HG03575 (cell line): ENCODE data around the gene CCPG1.
"Not testable (repeated sequence)": the region's sequence is repeated elsewhere in the genome, so short reads cannot be mapped to it uniquely, and the experiment has no call there.

Experiments used
- ATAC-seq: cut with Tn5 transposase; IDR thresholded peaks from one replicate; pipeline ENCODE4 v1.9.1; 2021; ENCODE audit not compliant: unreplicated experiment, insufficient number of reproducible peaks, low FRiP score; ENCODE audit errors: extremely low read depth

The CCPG1 gene

DNA sequence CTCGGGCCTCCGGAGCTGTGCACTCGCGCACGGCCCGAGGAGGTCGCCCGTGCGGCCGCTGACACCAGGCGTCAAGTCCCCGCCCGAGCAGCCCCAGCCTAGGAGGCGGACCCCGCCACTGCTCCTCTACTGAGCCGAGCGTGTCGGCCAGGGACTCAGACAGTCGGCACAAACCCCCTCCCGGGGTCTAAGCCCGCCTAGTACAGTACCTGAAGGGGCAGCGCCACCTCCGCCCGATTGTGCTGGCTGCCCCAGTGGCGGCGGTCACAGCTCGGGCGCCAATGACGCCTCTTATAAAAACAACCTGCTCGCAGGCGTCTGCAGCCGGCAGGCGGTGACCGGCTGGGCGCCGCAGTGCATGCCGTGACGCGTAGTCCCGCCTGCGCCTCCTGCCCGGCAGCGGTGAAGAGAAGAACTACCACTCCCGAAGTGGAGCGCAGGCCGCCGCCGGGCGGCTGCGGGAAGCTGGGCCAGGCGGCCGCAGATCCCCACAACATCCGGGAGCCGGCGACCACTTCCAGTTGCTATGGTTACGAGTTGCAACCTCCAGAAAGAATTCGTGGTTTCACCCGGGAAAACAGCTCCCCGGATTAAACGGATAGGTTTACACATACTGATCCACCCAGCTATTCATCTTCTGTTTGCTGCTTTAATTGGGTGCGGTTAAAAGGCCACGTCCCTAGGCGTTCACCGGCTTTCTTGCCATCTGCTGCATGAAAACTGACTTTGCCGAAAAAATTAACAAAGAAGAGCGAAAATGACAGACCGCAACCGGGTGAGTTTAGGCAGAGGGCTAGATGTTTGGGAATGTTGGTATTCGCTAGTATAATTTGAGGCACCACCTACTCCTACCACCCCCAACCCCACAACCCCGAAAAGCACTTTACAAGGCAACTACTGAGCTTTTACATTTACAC is at the start of gene CCPG1, which contains the start of gene PIERCE2:
Gene CCPG1, minus strand, starts transcription at position 348 of the 917 bp plus-strand sequence. CDS start 18,935 bp downstream, outside the sequence.
Gene PIERCE2, plus strand, starts transcription at position 484 of the 917 bp plus-strand sequence. Its CDS starts 274 bp downstream, at position 758.
- peak; percentile 82 for ATAC-seq

- no peak for ATAC-seq
Measured at GRCh38 chr15:55457401-55458022, 49.4 kb upstream of the CCPG1 start.

DNA sequence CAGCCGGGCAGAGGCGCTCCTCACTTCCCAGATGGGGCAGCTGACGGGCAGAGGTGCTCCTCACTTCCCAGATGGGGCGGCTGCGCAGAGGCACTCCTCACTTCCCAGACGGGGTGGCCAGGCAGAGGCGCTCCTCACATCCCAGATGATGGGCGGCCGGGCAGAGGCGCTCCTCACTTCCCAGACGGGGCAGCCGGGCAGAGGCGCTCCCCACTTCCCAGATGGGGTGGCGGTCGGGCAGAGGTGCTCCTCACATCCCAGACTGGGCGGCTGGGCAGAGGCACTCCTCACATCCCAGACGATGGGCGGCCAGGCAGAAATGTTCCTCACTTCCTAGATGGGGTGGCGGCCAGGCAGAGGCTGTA is 38.9 kb upstream of the CCPG1 start:
- not testable (repeated sequence) for ATAC-seq

GRCh38 chr15:55446379-55447029 is 38.3 kb upstream of the CCPG1 start:
- not testable (repeated sequence) for ATAC-seq

GRCh38 chr15:55445936-55446335 is 37.8 kb upstream of the CCPG1 start:
- ATAC-seq, result not testable (repeated sequence)

DNA sequence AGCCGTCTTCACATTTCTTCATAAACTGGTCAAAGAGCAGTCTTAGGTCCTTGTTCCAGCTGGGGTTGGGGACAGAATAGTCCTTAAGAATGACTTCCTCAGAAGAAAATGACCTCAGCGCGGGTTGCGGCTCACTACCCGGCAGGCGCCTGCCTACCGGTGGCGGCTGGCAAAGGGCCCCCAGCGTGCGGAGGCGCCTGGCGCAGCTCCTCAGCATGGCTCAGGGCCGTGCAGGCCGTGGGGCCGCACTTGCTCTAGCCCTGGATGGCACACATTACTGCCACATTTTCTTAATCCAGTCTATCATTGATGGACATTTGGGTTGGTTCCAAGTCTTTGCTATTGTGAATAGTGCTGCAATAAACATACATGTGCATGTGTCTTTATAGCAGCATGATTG is 35.0 kb upstream of the CCPG1 start:
- ATAC-seq, result not testable (repeated sequence)

DNA sequence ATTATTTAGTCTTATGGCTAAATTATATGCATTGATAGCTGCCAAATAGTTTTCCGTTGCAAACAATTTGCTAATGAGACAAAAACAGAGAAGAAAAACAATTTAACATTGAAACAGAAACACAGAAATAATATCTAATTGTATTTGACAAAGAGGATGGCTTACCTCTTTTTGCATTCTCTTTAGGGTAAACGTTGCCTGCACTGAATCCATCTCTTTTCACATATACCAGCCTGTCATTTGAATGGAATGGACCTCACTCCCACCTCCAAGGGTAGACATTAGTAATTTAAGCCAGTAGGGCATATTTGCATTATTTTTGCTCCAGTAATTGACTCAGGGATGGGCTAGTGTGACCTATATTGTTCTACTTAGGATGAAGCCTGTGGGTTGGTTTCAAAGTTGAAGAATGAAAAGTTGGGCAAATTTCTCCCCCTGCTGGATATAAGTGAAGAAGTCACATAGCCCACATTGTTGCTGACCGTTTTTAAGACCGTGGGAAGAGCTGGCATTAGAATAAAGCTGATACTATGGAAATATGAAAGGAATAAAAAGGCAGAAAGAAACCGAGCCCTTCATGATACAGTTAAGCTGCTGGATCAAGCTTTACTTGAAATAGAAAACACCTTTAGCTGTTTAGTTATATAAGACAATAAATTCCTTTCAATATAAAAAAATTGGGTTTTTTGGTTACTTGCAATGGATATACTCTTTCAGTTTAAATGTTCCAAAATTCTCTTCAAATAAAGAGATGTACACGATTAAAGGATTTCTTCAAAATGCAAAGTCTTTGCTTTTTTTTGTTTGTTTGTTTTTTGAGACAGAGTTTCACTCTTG is 27.0 kb upstream of the CCPG1 start:
- no peak for ATAC-seq

DNA sequence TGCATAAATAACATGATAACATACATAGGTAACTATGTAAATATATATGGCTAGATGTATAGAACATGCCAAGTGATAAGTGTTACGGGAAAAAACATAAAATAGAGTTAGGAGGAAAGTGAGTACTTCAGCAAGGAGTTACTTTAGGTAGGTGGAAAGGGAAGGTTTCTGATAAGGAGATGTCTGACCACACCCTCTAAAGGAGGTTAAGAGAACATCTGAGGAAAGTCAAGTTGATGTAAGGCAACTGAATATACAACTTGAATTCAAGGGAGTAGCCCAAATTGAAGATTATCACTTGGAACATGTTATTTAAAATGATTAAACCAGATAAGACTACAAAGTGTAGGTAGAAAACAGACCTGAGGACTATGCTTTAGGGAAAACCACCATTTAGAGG is 13.9 kb upstream of the CCPG1 start:
- no peak for ATAC-seq

GRCh38 chr15:55420171-55420866 is 12.2 kb upstream of the CCPG1 start:
- ATAC-seq, result no peak

DNA sequence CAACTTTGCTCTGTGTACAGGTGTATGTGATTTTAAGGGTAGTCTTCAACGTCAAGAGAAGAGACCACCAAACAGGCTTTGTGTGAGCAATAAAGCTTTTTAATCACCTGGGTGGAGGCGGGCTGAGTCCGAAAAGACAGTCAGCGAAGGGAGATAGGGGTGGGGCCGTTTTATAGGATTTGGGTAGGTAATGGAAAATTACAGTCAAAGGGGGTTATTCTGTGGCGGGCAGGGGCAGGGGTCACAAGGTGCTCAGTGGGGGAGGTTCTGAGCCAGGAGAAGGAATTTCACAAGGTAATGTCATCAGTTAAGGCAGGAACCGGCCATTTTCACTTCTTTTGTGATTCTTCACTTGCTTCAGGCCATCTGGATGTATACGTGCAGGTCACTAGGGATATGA is 9.5 kb upstream of the CCPG1 start:
- not testable (repeated sequence) for ATAC-seq

DNA sequence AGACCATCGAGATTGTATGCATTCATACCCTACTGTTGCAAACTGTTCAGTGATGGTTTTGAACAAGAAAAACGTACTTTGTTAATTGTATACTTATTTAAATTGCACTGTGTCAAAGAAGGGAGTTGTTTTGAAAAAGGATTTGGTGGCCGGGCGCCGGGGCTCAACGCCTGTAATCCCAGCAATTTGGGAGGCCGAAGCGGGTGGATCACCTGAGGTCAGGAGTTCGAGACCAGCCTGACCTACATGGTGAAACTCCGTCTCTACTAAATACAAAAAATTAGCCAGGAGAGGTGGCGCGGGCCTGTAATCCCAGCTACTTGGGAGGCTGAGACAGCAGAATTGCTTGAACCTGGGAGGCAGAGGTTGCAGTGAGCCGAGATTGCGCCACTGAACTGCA is 817 bp upstream of the CCPG1 start:
- ATAC-seq, result not testable (repeated sequence)

- ATAC-seq, result no peak
Measured at GRCh38 chr15:55407498-55408011, 604 bp downstream of the CCPG1 start.

- no peak for ATAC-seq
Measured at GRCh38 chr15:55403531-55403930, 4.6 kb downstream of the CCPG1 start.

- ATAC-seq, result no peak
Measured at GRCh38 chr15:55402707-55403106, 5.5 kb downstream of the CCPG1 start.

- no peak for ATAC-seq
Measured at GRCh38 chr15:55401786-55402246, 6.3 kb downstream of the CCPG1 start.

DNA sequence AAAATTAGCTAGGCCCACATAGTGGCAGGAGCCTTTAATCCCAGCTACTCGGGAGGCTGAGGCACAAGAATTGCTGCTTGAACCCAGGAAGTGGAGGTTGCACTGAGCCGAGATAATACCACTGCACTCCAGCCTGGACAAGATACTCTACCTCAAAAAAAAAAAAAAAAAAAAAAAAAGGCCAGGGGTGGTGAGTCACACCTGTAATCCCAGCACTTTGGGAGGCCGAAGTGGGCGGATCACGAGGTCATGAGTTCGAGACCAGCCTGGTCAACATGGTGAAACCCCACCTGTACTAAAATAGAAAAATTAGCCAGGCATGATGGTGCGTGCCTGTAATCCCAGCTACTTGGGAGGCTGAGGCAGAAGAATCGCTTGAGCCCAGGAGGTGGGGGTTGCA is 8.1 kb downstream of the CCPG1 start:
- not testable (repeated sequence) for ATAC-seq

DNA sequence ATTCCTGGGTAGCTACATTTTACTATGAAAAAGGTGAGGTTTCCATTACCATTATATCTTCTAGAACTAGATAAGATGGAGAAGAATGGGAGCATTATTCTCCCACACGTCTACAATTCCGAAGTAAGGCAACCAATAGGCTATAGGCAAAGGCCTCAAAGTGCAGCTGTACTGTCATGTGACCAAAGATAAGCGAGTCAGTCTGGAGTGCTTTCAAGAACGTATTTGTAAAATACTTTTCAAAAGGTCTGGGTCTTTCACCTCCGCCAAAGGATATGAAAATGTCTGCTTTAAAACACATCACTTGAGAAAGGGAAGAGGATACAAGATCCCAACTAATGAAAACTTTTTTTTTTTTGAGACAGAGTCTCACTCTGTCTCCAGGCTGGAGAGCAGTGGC is 9.9 kb downstream of the CCPG1 start:
- no peak for ATAC-seq

- ATAC-seq, result no peak
Measured at GRCh38 chr15:55394694-55395093, 13.5 kb downstream of the CCPG1 start.
